K562 (cell line): ENCODE measurements around the gene SYT6.

Experiments used
- CTCF ChIP-seq, 3 experiments: IDR thresholded peaks in 2 of 3; conservative IDR thresholded peaks in 1 of 3; 2 replicates each; pipeline ENCODE4 v1.5.1; 2011 to 2012; ENCODE audit warnings: low read length in 3 of 3, mild to moderate bottlenecking in 3 of 3, control low read depth in 2 of 3, improper control_type of control experiment in 1 of 3, inconsistent platforms in 1 of 3, low read depth in 1 of 3, mixed read lengths in 1 of 3, moderate library complexity in 1 of 3; ENCODE audit not compliant: insufficient read depth in 2 of 3
- NBN ChIP-seq: fragments of 450-650 bp; IDR thresholded peaks from 2 replicates; pipeline ENCODE4 v1.6.1; 2016; ENCODE audit warnings: low read depth, mild to moderate bottlenecking
- POLR2A ChIP-seq: fragments of 450-650 bp; conservative IDR thresholded peaks from 2 replicates; pipeline ENCODE4 v1.6.1; 2016
- ZBTB9 ChIP-seq: fragments of 450-650 bp; formaldehyde crosslinking; IDR thresholded peaks from 2 replicates; pipeline ENCODE4 v1.4.0; 2020; ENCODE audit warnings: mild to moderate bottlenecking, moderate library complexity

GRCh38 chr1:114091711-114092110, 62.0 kb downstream of the SYT6 start:
- TF ChIP-seq ZBTB9 (CRISPR knock-in tag) (no peak), CTCF (IDR thresholded peaks at IDR 0.05 in 2 of 3, conservative IDR thresholded peaks at IDR 0.05 in 1 of 3; ENCODE audit: insufficient read depth in 2 of 3, low read depth in 1 of 3, low read length in 3 of 3) (no peak), NBN (no peak), POLR2A (no peak)
